Activated CD4-positive, CD25-positive, alpha-beta regulatory T cell (primary cell): ENCODE measurements around the gene ITM2C.
A peak's percentile ranks its signal among the peaks of the same experiment; 100 is the strongest.

Experiments
- DNase-seq, 4 experiments: peaks; one replicate each; lab custom pipeline; 2025; lab: John Stamatoyannopoulos, UW

The ITM2C gene

GRCh38 chr2:230852113-230852512, 12.6 kb upstream of the ITM2C start:
- DNase-seq = no peak

GRCh38 chr2:230861552-230862255, 3.0 kb upstream of the ITM2C start:
- DNase-seq = no peak

GRCh38 chr2:230862292-230862691, 2.5 kb upstream of the ITM2C start:
- DNase-seq = no peak

GRCh38 chr2:230863031-230863430, 1.7 kb upstream of the ITM2C start:
- no peak for DNase-seq

GRCh38 chr2:230863442-230864121, 1.2 kb upstream of the ITM2C start:
- no peak for DNase-seq

- DNase-seq = no peak
Measured at GRCh38 chr2:230864122-230864604, 579 bp upstream of the ITM2C start.

GRCh38 chr2:230865307-230865765, 594 bp downstream of the ITM2C start:
- DNase-seq = no peak

- DNase-seq = no peak
Measured at GRCh38 chr2:230865766-230866755, 1.3 kb downstream of the ITM2C start.

GRCh38 chr2:230866756-230867523, 2.2 kb downstream of the ITM2C start:
- peak in 2 of 4 experiments; percentile 32 to 49 for DNase-seq

GRCh38 chr2:230868161-230868946, 3.6 kb downstream of the ITM2C start:
- DNase-seq = no peak

GRCh38 chr2:230868947-230869913, 4.5 kb downstream of the ITM2C start:
- DNase-seq = no peak

- no peak for DNase-seq
Measured at GRCh38 chr2:230869914-230870543, 5.3 kb downstream of the ITM2C start.

GRCh38 chr2:230870544-230871360, 6.0 kb downstream of the ITM2C start:
- DNase-seq = no peak

- no peak for DNase-seq
Measured at GRCh38 chr2:230871361-230872150, 6.8 kb downstream of the ITM2C start.

GRCh38 chr2:230872151-230872967, 7.6 kb downstream of the ITM2C start:
- DNase-seq = no peak

GRCh38 chr2:230872968-230873660, 8.4 kb downstream of the ITM2C start:
- DNase-seq = no peak
